NB4 (cell line): ENCODE results near the gene B3GAT1.

Source experiments
- MYC ChIP-seq: IDR thresholded peaks from 2 replicates; pipeline ENCODE4 v1.6.1; 2011; ENCODE audit warnings: low read depth, low read length
- POLR2A ChIP-seq: IDR thresholded peaks from 2 replicates; pipeline ENCODE4 v1.6.1; 2011; ENCODE audit warnings: mild to moderate bottlenecking; ENCODE audit not compliant: insufficient read length; ENCODE audit errors: extremely low read depth
- TF ChIP-seq, protein P1 (sequence below): IDR thresholded peaks from one replicate; pipeline ENCODE4 v1.5.1; 2012; ENCODE audit warnings: low read depth, low read length
- TF ChIP-seq, protein P2 (sequence below): IDR thresholded peaks from 2 replicates; pipeline ENCODE4 v1.6.1; 2011; ENCODE audit warnings: low read depth, low read length

GRCh38 chr11:134413043-134413825 is 1.2 kb upstream of the B3GAT1 start:
- TF ChIP-seq, protein P1, sequence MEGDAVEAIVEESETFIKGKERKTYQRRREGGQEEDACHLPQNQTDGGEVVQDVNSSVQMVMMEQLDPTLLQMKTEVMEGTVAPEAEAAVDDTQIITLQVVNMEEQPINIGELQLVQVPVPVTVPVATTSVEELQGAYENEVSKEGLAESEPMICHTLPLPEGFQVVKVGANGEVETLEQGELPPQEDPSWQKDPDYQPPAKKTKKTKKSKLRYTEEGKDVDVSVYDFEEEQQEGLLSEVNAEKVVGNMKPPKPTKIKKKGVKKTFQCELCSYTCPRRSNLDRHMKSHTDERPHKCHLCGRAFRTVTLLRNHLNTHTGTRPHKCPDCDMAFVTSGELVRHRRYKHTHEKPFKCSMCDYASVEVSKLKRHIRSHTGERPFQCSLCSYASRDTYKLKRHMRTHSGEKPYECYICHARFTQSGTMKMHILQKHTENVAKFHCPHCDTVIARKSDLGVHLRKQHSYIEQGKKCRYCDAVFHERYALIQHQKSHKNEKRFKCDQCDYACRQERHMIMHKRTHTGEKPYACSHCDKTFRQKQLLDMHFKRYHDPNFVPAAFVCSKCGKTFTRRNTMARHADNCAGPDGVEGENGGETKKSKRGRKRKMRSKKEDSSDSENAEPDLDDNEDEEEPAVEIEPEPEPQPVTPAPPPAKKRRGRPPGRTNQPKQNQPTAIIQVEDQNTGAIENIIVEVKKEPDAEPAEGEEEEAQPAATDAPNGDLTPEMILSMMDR, result no peak
- no peak for TF ChIP-seq POLR2A
- TF ChIP-seq, protein P2, sequence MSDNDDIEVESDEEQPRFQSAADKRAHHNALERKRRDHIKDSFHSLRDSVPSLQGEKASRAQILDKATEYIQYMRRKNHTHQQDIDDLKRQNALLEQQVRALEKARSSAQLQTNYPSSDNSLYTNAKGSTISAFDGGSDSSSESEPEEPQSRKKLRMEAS, result no peak
- no peak for TF ChIP-seq MYC
